ENCODE measurements around the gene MRGPRE. TPM values are rescaled to one million over a fixed set of nuclear protein-coding genes. Genes with fewer than 3 reads are reported as not detected.

Gene MRGPRE
- total RNA-seq, 1 experiment from 2014 or later: not detected

DNA sequence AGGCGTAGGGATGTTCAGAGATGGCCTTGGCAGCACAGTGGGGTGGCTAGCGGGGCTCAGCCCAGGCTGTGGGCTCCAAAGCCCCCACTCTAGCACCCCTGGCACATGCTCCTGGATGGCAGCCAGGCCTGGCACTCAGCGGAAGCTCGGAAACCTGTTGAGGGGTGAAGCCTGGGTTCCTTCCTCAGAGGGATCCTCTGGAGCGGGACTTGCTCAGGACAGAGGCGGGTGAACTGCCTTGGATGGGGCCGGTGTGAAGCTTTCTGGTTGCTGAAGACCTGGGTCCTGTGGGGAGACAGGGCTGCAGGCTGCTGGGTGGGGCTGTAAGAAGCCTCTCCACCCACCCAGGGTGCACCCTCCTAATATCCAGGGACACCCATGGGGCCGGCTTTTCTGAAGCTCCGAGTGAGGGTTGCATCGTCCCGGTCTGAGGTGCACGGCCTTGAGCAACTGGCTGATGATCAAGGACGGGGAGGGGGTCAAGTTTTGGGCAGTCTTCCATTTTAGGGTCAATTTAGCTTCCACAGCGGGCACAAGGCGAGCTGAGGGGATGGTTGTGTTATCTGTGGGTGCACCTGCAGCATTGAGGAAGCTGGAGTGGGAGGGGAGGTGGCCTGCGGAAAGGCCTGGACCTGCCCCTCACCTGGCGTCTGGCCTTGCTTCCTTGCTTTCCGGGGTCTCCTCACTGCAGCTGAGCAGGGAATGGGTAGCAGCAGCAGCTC is 5.2 kb downstream of the MRGPRE start:
- no peak for DNase-seq (ENCODE audit: low read depth)

DNA sequence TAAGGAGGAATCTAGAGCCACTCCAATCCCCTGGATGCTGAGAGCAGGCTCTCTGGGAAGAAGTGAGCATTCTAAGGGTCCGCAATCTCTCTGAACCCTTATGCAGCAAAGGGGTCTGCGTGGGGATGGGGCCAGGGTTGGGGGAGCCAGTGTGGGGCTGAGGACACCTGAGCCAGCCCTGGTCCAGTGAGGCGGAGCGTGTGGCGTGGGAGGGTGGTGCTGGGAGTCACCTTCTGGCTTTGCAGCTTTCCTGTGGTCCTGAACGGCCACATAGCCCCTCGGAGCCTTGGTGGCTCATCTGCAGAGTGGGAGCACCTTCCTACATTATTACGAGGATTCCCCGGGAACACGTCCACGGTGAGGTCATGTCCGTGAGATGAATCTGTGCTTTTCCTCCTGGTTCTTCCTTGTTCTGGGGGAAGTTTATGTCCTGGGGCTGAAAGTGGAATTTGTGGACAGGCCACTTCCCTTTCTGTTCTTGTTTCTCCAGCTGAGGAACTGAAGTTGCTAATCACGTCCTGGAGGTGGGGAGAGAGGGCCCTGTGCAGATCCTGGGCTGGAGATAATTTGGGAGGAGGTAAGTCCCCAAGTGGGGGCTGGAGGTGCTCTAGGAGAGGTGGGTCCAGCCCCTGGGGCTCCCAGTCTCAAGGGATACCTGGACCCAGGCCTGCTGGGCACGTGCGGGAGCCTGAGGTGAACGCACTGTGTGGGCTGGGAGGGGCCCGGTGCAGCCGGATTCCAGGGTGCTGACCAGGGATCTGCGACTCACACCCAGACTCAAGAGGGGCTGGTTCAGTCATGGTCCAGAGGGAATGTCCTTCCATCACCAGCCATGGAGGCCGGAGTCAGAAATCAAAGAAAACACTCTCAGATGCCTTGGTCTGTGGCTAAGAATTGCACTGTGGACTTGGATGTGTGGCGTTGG is 6.1 kb downstream of the MRGPRE start:
- no peak for DNase-seq (ENCODE audit: low read depth)

DNA sequence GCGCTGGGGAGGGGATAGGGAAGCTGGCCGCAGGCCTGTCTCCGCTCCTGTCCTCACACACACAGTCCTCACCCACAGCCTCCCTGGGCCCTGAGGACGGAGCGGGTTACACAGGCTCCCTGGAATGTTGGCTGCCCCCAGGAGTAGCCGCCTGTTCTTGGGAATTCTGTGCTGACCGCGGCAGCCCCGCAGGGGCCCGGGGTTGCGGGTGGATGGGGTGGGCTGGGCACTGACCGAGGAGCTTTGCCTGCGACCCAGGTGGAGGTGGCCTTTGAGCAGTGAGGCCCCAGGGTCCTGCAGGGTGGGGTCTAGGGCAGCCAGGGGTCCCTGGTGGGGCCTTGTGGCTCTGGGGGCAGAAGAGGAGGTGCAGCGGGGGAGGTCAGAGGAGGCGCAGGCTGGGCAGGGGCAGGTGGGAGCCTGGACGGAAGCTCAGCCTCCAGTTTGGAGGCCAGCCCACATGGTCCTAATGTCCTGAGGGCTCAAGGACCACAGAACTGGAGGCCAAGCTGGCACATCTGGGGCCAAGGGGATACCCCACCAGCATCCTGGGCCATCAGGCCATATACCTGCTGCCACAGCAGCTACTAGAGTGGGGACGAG is 7.0 kb downstream of the MRGPRE start:
- DNase-seq (ENCODE audit: low read depth): no peak

DNA sequence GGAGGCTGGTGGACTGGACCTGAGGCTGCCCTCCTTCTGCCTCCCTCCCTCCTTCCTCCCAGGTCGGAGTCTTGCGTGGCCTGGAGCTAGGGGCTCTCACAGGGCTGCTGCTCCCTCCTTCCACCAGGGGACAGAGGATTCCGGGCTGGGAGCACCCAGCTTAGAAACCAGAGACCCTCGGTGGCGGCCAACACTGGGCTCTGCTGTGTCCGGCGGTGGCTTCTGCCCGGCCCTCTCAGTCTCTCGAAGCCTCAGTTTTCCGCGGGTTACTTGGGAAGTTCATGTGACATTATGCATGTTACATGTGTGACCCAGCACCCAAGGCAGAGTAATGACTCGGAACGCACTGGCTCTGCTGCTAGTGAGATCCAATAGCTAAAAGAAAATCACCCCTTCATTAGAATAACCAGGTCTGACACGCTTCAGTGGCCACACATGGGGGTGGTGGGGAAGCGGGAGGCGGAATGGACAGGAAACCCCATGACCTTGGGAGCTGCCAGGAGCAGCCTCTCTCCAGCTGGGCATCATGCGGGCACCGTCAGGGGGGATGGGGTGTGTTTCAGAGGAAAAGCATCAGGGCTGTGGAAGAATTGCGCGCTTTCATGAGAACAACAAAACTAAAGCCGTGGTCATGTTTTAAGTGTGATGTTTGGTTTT is 7.7 kb downstream of the MRGPRE start:
- DNase-seq (ENCODE audit: low read depth): no peak

- no peak for DNase-seq (ENCODE audit: low read depth)
Measured at GRCh38 chr11:3223932-3224381, 8.3 kb downstream of the MRGPRE start.

DNA sequence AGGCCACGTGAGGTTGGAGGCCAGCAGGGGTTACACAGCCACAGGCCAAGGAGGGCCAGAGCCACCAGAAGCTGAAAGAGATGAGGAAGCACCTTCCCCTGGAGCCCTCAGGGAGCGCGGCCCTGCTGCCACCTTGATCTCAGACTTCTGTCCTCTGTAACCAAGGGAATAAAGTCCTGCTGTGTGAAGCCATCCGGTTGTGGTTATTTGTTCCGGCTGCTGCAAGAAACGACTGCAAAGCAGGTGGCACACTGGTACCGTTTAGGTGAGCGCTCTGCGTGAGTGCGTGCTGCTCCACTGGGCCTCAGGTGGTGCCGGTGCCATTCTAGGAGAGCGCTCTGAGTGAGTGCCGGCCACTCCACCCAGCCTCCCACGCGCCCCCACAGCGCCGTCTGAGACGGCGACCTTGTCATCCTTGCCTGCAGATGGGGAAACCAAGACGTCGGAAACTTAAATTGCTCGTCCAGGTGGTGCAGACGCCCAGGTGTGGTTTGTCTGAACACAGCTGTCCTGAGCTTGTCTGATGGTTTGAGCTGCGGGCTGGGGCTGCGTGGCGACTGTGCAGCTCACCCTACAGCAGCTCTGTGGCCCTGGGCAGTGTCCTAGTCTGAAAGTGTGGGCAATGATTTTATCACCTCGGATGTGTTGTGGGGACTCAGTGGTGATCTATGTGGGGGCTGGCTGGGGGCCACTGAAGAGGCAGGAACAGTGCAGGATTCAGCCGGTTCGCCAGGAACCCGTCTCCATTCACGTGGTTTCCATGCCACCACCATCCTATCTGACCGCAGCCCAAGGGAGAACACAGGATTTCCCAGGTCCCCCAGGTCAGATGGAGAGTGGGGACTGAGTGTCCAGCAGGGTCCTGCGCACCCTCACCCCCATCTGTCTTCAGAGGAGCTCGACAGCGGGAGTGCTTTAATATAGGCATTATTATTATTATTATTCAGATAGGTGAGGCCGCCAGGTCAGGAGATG is 9.0 kb downstream of the MRGPRE start:
- no peak for DNase-seq (ENCODE audit: low read depth)

GRCh38 chr11:3222003-3222855 is 10.0 kb downstream of the MRGPRE start:
- DNase-seq (ENCODE audit: low read depth): no peak

DNA sequence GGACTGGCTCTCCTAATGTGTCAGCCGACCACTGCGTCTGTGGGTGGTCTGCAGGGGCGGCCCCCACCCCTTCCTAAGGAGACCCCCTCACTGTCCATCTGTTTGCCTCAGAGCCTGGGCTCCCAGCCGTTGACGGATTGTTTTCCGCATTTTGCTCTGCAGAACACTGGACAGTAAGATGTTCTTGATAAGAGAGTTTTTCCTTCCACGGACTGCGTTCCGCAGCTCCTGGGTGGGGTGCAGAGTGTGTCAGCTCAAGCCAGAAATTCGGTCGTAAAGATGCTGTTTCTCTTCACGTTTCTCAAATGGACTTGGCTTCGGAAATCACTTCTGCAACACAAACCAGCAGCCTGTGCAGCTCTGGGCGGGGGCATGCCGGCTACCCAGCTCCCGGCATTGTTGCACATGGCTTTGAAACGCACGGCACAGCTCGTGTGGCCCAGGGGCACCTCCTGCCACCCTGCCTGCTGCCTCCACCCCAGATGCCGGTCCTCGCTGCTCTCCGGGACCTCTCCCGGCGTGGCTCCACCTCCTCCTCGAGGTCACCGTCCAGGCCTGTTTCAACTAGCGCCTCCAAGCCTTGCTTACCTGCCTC is 10.7 kb downstream of the MRGPRE start:
- no peak for DNase-seq (ENCODE audit: low read depth)

DNA sequence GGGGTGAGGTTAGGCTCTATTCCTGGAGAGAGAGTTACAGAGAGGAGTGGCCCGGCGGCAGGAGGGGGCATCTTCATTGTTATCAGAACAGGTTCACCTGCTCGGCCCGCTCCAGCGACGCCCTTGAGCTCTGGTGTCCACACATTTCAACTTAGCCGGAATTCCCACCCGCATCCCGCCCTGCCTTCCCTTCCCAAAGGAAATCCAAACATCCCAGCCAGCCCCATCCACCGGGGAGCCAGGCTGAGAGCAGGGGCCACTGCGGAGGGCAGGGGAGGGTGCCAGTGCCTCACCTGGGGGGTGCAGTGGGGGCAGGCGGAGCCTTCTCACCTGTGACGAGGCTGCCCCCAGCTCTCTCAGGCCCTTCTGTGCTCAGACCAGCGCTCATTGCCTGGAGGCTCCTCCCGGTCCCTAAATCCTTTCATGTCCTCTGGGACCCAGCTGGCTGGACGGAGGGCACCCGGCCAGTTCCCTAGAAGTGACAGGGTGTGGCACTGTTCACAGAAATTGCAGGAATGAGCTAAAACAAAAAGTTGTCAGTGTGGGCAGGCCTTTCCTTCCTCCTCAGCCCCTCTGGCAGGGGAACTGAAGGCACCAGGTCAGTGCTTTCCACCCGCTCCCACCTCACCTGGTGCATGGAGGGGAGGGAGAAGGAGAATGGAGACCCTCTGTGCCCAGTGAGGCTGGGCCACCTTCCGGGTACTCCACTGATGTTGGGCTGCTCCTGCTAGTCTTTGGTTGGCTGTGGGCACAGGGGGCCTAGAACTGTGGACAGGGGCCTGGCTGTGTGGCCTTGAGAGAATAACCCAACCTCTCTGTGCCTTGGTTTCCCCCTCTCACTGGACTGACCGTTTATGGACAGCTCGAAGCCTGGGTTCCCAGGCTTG is 11.5 kb downstream of the MRGPRE start:
- no peak for DNase-seq (ENCODE audit: low read depth)

DNA sequence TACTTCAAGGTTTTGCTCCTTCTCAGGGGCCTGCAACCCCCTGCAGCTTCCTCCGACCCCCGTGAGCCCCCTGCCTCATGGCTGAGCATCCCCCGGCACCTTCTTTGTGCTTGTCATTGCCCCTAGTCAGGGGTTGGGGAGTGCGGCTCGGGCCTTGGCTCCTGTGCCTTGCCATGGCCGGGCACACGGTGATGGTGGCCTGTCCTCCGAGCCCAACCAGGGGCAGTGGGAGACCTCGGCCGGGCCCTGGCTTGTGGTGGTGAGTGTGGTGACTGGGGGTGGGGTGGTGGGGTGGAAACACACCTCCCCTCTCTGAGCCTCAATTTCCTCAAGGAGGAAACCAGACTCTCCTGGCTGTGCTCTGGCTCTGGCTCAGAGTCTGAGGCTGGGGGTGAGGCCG is 12.1 kb downstream of the MRGPRE start:
- no peak for DNase-seq (ENCODE audit: low read depth)

GRCh38 chr11:3219281-3219892 is 12.8 kb downstream of the MRGPRE start:
- DNase-seq (ENCODE audit: low read depth): no peak

DNA sequence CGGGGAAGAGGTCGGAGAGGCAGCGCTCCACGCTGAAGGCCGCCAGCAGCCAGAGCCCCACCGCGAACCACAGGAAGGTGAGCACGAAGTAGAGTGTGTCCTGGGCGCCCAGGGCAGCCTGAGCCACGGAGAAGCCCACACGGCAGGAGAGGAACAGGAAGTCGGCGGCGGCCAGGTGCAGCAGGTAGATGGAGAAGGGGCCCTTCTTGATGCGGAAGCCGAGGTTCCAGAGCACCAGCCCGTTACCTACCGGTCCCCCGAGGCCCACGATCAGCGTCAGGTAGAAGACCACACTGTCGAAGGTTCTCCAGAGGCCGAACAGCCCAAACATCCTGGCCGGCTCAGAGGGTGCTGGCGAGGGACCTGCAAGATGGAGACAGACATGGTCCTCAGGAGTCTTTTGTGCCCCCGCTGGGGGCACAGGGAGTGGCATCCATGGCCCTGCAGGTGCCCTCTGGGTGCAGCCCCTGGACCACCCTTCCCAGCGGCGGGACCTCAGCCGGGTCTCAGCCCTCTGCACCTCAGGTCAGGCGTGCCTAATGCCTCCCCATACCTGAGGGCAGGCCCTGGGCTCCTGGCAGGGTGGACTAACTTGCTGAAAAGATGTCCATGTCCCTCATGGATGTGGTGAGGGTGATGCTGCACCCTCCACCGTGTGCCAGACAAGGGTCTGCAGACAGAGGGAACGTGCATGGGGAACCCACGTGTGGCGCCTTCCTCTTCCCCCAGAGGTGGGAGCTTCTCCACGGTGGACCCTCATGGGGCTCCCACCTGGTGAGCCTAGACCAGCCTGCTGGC is 13.5 kb downstream of the MRGPRE start, which contains the start of gene MRGPRG:
MRGPRG (minus strand) TSS at position 331 of the 798 bp plus-strand sequence; CDS start at position 331, 0 bp downstream.
- DNase-seq (ENCODE audit: low read depth): no peak

DNA sequence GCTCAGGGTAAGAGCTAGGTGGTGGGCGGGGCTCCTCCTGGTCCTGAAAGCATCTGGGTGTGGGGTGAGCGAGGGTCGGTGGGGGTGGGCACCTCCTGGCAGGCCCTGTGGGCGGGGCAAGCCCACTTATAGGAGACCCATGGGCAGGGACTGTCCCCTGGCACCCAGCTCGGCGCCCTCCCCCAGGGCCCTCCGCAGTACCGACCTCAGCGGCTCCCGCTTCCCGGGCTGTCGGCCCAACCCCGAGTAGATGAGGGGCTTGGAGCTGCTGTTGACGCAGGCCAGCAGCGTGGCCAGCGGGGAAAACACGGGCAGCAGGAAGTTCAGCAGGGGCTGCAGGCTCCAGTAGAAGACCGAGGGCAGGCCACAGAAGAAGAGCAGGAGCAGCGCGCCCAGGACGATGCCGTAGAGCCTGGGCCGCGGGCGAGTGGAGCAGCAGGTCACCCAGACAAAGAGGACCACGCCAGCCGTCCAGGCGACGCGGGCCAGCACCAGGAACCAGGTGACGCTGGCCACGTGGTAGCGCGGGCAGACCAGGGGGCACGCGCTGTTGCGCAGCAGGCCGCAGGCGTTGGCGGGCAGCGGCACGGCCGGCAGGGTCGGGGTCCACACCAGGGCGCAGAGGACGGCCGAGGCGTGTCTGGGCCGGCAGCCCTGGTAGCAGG is 14.3 kb downstream of the MRGPRE start:
- DNase-seq (ENCODE audit: low read depth): no peak

DNA sequence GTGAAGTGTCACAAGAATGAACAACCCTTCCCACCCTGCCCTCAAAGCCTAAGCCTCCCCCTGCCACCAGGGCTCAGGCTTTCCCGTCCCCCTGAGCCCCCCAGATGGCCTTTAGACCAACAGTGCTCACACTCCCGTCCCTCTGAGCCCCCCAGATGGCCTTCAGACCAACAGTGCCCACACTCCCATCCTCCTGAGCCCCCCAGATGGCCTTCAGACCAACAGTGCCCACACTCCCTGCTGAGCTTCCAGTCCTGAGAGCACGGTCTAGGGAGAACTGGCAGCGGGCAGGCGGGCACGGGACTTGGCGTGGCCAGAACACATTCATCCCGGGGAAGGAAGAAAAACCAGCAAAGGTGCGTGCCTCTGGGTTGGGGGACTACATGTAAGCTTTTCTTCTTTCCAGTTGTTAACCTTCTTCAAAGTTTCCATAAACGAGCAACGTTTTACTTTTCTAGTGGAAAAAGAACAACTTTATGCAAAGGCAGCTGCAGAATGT is 16.1 kb downstream of the MRGPRE start:
- DNase-seq (ENCODE audit: low read depth): no peak

DNA sequence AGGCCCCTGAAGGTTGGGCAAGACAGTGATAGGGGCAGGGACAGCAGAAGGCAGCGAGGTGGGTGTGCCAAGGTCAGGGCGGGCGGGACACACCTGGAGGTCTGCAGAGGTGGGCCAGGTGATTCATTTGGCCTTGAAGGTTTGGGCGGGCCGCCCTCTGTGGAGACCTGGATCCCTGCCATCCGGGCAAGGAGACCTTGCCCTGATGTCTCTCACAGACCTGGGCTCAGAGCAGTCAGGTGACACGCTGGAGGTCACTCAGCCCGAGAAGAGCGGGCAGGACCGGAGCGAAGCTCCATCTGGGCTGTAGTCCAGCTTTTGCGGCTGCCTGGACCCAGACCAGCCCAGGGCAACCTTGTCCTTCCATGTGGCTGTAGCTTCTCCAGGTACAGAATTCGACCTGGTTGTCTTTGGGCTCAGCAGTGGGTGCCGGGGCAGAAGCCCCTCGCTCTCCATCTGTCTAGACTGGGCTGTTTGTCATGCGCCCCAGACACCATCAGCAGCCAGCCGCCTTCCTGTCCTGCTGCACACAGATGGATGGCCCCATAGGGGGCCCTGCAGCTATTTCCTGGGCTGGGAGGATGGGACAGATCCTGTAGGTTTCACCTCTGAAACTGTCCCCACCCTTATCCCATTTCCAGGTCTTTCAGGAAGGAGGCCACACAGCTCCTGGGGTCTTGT is 16.7 kb downstream of the MRGPRE start:
- no peak for DNase-seq (ENCODE audit: low read depth)

DNA sequence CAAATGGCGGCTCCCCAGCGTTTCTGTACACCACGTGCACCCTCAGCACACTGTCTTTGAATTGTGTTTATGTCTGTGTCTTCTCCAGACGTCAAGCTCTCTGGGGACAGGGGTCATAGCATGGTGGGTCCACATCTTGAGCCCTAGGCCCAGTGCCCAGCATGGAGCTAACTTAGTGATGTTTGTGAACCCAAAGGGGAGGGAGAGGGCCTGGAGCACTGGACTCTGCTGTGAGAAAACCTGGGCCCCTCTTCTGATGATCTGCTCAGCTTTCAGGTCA is 17.9 kb downstream of the MRGPRE start:
- no peak for DNase-seq (ENCODE audit: low read depth)

Measured in LHCN-M2 (cell line).